ENCODE data around the gene CTSA. TPM values are rescaled to one million over a fixed set of nuclear protein-coding genes. Genes with fewer than 3 reads are reported as not detected.

The CTSA gene
- total and polyA plus RNA-seq, 2 of the 4 experiments (the other 2 are of a cell fraction), result 19.0 to 312 TPM

GRCh38 chr20:45892828-45893500 lies 1.8 kb downstream of the CTSA start (continued):
- TF ChIP-seq CTCF (conservative IDR thresholded peaks at IDR 0.05; ENCODE audit: low read depth, low read length), result no peak

- POLR2A ChIA-PET (ENCODE audit: unreplicated experiment), result no interaction called here
- no peak overlapping the region for H4K91ac ChIP-seq (ENCODE audit: insufficient read depth, low read depth, low read length)
- H2BK120ac ChIP-seq (ENCODE audit: low read depth, low read length), result no peak overlapping the region
- no peak overlapping the region for H3K4ac ChIP-seq (ENCODE audit: low read depth, low read length)
- no peaks in the 10 kb centered on the region for H3K9me3 ChIP-seq (ENCODE audit: control insufficient read depth, insufficient read depth, low read length)
- no peak overlapping the region for H4K8ac ChIP-seq (ENCODE audit: low read depth in 2 of 2, low read length in 2 of 2)
- DNase-seq (no peak), ATAC-seq (ENCODE audit: low read depth) (no peak)
- H4K5ac ChIP-seq (ENCODE audit: low read depth, low read length), result no peak overlapping the region
- no peak overlapping the region for H3K4me2 ChIP-seq (ENCODE audit: low read depth, low read length)
- H3K27ac ChIP-seq (ENCODE audit: insufficient read depth, low read length), result no peak overlapping the region
- H3K4me3 ChIP-seq (ENCODE audit: insufficient read depth, low read depth, low read length), result no peak overlapping the region
- no peak overlapping the region for H2AK5ac ChIP-seq (ENCODE audit: low read depth, low read length)
- no peak overlapping the region for H2AK9ac ChIP-seq (replicated peaks; ENCODE audit: low read depth, low read length, poor library complexity)
- H3K56ac ChIP-seq (ENCODE audit: extremely low read depth, insufficient read depth, low read length), result no peak overlapping the region
- H4K20me1 ChIP-seq (ENCODE audit: insufficient read depth, low read length), result 0 out of 2 replicates have a peak, but pooled peaks cover 8% of the 10 kb centered on the region
- peaks cover 14 to 50% of the 10 kb centered on the region in 2 experiments for H3K79me1 ChIP-seq (ENCODE audit: low read depth in 1 of 2, low read length in 2 of 2)
- BruUV-seq (replicated peaks), result no TSS peak
- no peak overlapping the region for H2BK20ac ChIP-seq (ENCODE audit: low read depth, low read length)
- no peak overlapping the region for H2BK15ac ChIP-seq (ENCODE audit: low read depth, low read length)
- H3K27me3 ChIP-seq (ENCODE audit: control insufficient read depth, insufficient read depth, low read length), result no peaks in the 10 kb centered on the region
- WGBS, 2 experiments (ENCODE audit: extremely low coverage in 2 of 2, insufficient read length in 1 of 2), result 88% methylated on average over 1 of the region's 4 CpGs; no CpG with 5 or more reads in 1 of the 2 experiments
- no peak overlapping the region for H3K9ac ChIP-seq (ENCODE audit: low read depth, low read length)
- H3K18ac ChIP-seq (ENCODE audit: low read depth, low read length), result no peak overlapping the region
- H3K14ac ChIP-seq (replicated peaks; ENCODE audit: low read depth, low read length), result no peak overlapping the region
- H3K36me3 ChIP-seq (ENCODE audit: control insufficient read depth, insufficient read depth, low read length), result peaks cover 47% of the 10 kb centered on the region
- in situ Hi-C loops (cut with MboI; ENCODE audit: low sequenced_read_pairs), result no loop called here
- CTCF ChIA-PET, result interaction anchor here (0.5 kb wide), 1 partner anchor 102 kb away, joined by 5 read pairs; the partner anchor contains the start of gene WFDC3
- no peak overlapping the region for H2BK5ac ChIP-seq (ENCODE audit: low read depth, low read length, poor library complexity, severe bottlenecking)
- H3K4me1 ChIP-seq (ENCODE audit: control insufficient read depth, insufficient read depth, low read length), result peaks cover 3% of the 10 kb centered on the region; the same call in 1 of the 2 replicates
- H3K23ac ChIP-seq (ENCODE audit: low read depth, low read length), result no peak overlapping the region
- dilution Hi-C loops (cut with HindIII; ENCODE audit: low sequenced_read_pairs, unreplicated experiment), result no loop called here
- intact Hi-C loops (cut with micrococcal nuclease), result loop anchor here (5.0 kb wide), 1 partner anchor 78 kb away; the partner anchor contains the start of gene ZNF335
- 0 out of 2 replicates have a peak, but pooled peaks cover 2% of the 10 kb centered on the region for H3K9me1 ChIP-seq (ENCODE audit: insufficient read depth, low read length)
- H2AFZ ChIP-seq (replicated peaks; ENCODE audit: low read length, poor library complexity), result no peak overlapping the region
- TF ChIP-seq MAZ (IDR thresholded peaks at IDR 0.05; ENCODE audit: borderline replicate concordance, low read depth, low read length), result no peak
- no peak for TF ChIP-seq CTCF (conservative IDR thresholded peaks at IDR 0.05; ENCODE audit: low read depth, low read length)
- TF ChIP-seq RAD21 (IDR thresholded peaks at IDR 0.05; ENCODE audit: low read length), result no peak
- TF ChIP-seq RCOR1 (IDR thresholded peaks at IDR 0.05; ENCODE audit: insufficient replicate concordance, low read length), result no peak
- no peak for TF ChIP-seq USF2 (IDR thresholded peaks at IDR 0.05; ENCODE audit: low read depth, low read length)
- no peak for TF ChIP-seq NFE2L2 (IDR thresholded peaks at IDR 0.05; ENCODE audit: low read depth, low read length)
- TF ChIP-seq BHLHE40 (IDR thresholded peaks at IDR 0.05; ENCODE audit: low read depth, low read length), result no peak
- no peak for TF ChIP-seq CHD1 (IDR thresholded peaks at IDR 0.05; ENCODE audit: low read depth, low read length)
- TF ChIP-seq CEBPB (IDR thresholded peaks at IDR 0.05; ENCODE audit: low read depth, low read length), result no peak
- no peak for TF ChIP-seq RFX5 (IDR thresholded peaks at IDR 0.05; ENCODE audit: low read depth, low read length)
- no peak for TF ChIP-seq MXI1 (IDR thresholded peaks at IDR 0.05; ENCODE audit: borderline replicate concordance, low read depth, low read length)
Observed at GRCh38 chr20:45893831-45894230, 2.7 kb downstream of the CTSA start.
